H54 (cell line): ENCODE data around the gene CDC27.
"Not testable (repeated sequence)": the region's sequence is repeated elsewhere in the genome, so short reads cannot be mapped to it uniquely, and the experiment has no call there.

ENCODE experiments used
- DNase-seq: peaks from one replicate; pipeline ENCODE4 v3.0.0; 2011; ENCODE audit warnings: low spot score, mixed read lengths; ENCODE audit not compliant: insufficient read length
- FAIRE-seq: peaks from 3 replicates; lab custom pipeline; 2011; peaks lifted over from hg19 to GRCh38; lab: Jason Lieb, UNC
- POLR2A ChIP-seq: IDR thresholded peaks from 2 replicates; pipeline ENCODE4 v1.6.1; 2011; ENCODE audit warnings: low read depth, mild to moderate bottlenecking, low read length

The CDC27 gene

DNA sequence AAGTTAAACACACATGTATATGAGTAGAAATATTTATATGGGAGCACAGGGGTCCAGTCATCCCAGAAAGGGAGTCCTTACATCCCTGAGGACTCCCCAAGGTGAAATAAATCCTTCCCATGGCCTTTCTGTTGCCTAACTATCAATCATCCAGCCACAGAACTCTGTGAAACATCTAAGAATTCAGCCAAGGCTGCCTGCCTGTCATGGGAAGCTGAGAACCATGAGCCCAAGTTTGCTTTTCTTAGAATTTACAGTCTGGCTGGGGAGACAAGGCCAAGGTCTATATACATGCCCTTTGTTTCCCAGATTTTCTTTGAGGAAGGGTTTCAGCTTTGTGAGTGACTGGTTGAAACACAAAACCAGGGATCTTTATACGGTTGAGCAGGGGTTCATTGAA lies 35.9 kb upstream of the CDC27 start:
- TF ChIP-seq POLR2A, result no peak
- FAIRE-seq (no peak), DNase-seq (no peak)

DNA sequence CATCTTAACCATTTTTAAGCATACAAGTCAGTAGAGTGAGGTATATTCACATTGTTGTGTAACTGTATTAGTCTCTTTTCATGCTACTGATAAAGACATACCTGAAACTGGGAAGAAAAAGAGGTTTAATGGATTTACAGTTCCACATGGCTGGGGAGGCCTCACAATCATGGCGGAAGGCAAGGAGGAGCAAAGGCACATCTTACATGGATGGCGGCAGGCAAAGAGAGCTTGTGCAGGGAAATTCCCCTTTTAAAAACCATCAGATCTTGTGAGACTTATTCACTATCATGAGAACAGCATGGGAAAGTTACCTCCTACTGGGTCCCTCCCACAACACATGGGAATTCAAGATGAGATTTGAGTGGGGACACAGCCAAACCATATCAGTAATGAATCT lies 35.0 kb upstream of the CDC27 start:
- not testable (repeated sequence) for DNase-seq, FAIRE-seq

DNA sequence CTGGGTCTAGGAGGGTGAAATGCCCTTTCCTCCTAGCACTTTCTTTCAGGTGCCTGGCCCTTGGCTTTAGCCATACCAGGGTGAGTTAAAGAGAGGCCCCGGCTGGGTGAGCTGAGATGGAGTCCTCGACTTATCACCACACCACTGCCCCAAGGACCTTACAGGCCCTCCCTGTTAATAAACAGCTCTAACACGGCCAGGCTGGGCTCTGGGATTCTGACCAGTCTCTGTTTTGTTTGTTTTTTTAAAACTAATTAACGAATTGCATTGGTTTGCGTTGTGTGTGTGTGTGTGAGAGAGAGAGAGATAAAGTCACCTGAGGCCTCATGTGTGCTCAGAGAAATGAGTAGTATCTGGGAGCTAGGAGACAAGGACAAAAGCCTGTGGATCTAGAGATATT lies 34.4 kb upstream of the CDC27 start:
- FAIRE-seq (no peak), DNase-seq (no peak)
- no peak for TF ChIP-seq POLR2A

DNA sequence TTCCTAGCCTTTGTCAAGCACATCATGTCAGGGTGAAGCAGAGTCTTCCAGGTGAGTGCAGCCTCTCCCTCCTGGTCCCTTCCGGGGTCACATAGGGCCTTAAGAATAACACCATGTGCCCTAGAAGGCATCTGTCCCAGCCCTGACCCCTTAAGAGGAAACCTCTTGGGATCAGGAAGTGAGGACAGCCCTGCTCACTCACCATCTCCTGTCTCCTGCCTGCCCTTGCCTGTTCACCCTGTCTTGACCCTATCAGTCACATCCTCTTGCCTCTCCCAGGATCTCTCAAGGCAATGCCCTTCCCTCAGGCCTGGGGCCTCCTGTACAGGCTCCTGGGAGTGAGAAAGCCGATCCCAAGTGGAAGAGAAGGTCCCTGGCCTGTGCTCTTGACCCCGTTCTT lies 33.9 kb upstream of the CDC27 start:
- no peak for TF ChIP-seq POLR2A
- no peak for DNase-seq
- FAIRE-seq, result no peak

DNA sequence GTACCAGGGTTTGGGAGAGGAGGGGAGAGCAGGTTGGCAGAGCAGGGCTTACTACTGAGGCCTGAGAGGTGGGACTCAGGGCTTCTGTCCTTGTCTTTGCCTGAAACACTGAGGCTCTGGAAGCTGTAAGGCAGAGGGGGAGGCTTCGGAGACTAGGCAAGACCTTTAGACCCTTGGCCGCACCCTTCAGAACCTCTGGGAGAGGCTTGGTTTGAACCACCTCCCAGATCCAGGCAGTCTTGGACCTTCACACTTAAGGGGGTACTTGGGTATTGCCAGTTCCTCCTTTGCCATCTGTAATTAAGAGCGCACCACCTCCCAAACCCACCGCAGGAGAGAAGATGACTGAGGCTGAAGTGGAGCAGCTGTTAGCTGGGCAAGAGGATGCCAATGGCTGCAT lies 33.0 kb upstream of the CDC27 start:
- no peak for FAIRE-seq
- no peak for DNase-seq
- no peak for TF ChIP-seq POLR2A

DNA sequence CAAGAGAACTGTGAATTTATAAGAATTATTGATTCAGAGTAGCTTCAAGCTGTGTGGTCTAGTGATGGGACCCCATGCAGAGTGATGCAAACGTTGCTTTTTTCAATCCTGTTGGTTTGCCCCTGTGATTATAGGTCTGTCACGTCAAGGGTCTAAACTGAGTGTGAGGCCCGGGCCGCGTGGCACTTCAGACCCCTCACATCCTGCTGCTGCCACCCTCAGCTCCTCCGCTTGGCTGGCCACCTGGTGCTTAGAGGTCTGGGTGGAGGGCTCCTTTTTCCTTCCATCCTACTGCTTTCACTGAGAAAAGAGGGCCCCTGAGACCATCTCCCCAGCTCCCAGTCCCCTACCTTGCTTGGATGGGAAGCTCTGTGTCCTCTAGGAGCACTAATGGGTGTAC lies 32.1 kb upstream of the CDC27 start:
- no peak for TF ChIP-seq POLR2A
- no peak for DNase-seq
- FAIRE-seq, result no peak

DNA sequence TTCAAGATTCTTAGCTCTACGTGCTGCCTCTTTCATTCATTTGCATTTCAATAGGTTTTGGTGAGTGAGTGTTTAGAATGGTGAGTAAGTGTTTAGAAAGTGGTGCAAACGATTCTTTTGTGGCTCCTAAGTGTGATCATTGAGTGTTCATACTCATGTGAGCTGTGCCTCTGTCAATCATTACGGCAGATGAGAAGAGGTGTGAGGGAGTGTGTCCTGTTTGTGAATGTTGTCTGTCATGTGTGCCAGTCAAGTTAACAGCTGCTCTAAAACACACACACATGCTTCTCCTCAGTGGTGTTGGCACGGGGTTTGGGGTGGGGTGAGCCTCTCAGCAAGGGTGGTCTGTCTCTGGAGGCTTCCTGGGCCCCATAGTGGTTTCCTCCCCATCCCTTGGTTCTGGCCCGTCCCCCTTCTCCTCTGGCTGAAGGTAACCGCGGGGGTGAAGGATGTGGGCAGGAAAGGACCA lies 31.5 kb upstream of the CDC27 start:
- no peak for DNase-seq
- no peak for TF ChIP-seq POLR2A
- no peak for FAIRE-seq

DNA sequence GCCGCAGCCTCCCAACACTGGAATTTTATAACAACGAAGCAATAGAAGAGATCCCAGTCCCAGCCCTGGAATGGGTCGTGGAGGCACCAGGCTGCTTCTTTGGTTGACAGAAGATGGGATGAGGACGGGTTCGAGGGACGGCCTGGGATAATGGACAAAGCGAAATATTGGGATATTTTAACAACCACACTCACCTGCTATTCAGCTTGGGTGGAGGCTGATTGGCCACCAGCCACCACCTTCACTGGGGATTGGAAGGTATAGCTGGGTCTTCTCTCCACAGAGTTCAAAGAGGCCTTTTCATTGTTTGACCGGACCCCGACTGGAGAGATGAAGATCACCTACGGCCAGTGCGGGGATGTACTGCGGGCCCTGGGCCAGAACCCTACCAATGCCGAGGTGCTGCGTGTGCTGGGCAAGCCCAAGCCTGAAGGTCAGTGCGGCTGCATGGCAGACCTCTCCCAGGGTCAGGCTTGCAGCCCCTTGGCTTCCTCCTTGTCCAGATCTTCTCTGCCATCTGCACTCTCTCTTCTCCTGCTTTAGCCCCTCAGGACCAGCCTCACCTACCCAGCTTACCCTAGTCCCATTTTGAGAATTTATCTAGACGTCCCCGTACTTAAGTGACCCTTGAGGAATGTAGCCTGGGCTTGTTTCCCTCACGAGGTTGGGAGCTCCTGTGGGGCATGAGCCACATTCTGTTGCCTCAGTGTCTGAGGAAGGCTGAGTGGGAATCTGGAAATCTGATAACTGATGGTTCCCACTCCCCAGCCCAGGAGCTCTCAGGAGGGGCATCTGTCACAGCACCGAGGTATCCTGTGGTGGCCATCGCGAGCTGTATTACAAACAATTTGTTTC lies 30.8 kb upstream of the CDC27 start:
- TF ChIP-seq POLR2A, result no peak
- no peak for DNase-seq
- no peak for FAIRE-seq

DNA sequence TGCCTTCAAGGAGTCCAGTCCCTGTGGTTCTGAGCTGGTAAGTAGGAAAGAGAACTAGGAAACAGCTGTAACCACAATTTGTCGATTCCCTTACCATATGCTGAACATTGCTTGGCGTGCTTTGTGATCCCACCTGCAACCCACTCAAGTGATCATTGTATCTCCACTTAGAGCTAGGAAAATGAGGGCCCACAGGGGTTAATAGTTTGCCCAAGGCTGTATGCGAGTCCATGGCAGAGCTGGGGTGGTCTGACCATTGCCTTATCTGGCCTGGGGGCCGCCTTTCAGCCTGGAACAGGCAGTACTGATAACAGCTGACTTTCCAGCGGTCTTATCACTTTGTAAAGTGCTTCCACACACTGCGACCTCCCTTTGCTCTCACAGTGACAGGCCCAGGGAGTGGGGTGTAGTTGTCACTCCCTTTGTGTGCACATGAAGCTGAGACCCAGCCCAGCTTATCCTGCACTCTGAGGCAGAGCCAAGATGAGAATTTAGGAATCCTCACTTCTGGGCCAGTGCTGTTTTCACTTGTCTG lies 29.9 kb upstream of the CDC27 start:
- no peak for DNase-seq
- FAIRE-seq, result no peak

DNA sequence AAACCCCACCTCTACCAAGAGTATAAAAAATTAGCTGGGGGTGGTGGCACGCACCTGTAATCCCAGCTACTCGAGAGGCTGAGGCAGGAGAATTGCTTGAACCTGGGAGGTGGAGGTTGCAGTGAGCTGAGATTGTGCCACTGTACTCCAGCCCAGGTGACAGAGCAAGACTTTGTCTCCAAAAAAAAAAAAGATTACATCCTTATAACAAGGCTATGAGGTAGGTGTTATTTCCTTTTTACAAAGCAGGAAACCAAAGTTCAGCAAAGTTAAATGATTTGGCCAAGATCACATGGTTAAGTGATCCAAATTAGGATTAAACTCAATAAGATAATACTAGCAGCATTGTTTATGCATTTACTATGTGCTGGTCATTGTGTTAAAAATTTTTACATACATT lies 28.2 kb upstream of the CDC27 start:
- FAIRE-seq, result not testable (repeated sequence)

More for the DNA sequence above, 29.9 kb upstream of the CDC27 start:
- no peak for TF ChIP-seq POLR2A

DNA sequence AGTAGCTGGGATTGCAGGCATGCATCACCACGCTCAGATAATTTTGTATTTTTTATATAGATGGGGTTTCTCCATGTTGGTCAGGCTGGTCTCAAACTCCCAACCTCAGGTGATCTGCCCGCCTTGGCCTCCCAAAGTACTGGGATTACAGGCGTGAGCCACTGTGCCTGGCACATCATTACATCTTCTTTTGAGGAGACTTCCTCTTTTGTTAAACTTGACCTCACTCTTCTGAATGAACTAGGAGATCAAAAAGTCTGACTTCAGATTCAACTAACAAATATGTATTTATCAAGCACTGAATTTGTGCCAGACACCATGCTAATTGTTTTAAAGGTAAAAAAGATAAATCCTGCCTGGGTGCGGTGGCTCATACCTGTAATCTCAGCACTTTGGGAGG lies 27.7 kb upstream of the CDC27 start:
- FAIRE-seq, DNase-seq: not testable (repeated sequence)

More for the DNA sequence above, 28.2 kb upstream of the CDC27 start:
- not testable (repeated sequence) for DNase-seq

DNA sequence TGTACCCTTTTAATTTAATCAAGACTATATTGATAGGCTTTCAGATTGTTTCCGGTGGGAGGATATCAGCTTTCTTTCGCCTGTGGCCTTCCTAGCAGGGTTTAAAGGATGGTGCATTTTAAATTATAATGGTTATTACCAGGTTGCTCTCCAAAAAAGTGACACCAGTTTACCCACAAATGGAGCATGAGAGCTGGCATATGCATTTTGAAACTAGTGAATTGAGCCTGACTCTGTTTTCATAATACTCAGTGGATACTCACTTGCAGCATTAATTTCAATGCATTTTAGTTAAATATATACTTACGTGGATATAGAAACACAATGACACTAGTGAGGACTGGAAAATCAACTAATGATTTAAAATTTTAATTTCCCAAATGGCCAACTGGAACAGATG lies 25.8 kb upstream of the CDC27 start:
- no peak for DNase-seq
- TF ChIP-seq POLR2A, result no peak
- FAIRE-seq, result no peak

DNA sequence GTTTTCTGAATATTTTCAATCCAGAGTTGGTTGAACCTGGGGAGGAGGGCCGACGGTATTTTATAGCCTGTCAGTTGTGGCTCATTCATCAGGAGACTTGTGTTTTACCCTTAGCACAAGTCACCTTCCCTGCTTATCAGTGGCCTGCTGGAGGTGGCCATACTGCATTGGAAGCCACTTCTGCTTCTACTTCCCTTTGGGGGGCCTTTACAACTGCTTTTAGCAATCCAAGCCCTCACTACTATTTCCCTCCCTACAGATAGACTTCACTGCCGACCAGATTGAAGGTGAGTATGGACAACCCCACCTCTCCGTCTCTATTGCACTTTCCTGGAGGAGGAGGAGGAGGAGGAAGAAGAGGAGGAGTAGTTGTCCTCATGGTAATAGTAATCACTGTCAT lies 24.4 kb upstream of the CDC27 start:
- TF ChIP-seq POLR2A, result no peak
- FAIRE-seq (no peak), DNase-seq (no peak)

DNA sequence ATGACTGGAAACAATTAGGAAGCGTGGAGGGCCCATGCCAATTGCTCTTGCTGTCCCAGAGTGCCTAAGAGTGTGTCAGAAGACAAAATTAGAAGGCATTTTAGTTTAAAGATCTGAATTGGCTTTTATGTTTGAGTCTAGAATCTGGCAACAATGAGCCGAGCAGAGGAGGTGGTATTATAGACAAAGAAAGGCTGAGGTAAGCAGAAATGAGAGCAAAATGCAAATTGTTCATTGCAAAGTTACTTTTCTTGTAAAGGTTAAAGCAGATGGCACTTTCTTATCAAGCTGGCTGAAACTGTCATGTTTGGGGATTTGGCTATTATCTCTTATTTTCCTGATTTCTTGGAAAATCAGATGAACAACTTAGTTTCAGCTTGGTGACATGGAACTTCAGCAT lies 23.4 kb upstream of the CDC27 start:
- FAIRE-seq, result no peak
- no peak for DNase-seq
- TF ChIP-seq POLR2A, result no peak

DNA sequence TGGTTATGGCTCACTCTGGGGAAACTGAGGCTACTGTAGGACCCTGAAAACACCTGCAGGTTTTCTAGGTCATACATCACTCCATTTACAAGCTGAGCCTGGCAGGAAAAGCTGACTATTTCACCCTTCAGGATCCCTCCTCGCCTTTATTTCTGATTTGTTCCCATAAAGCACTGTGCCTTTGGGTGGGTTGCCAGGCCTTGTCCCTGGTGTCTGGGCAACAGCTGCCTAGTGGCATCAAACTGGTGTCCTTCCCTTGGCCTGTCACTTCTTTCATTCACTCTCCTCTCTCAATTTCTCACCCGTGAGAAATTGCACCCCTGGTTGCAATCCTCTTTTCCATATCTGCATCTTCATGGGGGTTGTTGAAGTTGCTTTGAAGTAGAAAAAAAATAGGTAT lies 21.7 kb upstream of the CDC27 start:
- no peak for TF ChIP-seq POLR2A
- FAIRE-seq (no peak), DNase-seq (no peak)
